ENCODE results near the gene FLVCR1.

- TF ChIP-seq POLR2A (IDR thresholded peaks at IDR 0.05; ENCODE audit: low read length) (no peak), GATA1 (IDR thresholded peaks at IDR 0.05; ENCODE audit: low read depth, low read length) (no peak)
These were observed 32.1 kb upstream of the FLVCR1 start for GRCh38 chr1:212825798-212826452.

Data from erythroblast (primary cell).